Measurements from ENCODE around the gene POU3F3. TPM values are rescaled to one million over a fixed set of nuclear protein-coding genes. Genes with fewer than 3 reads are reported as not detected.
A peak's percentile ranks its signal among the peaks of the same experiment; 100 is the strongest.

POU3F3 gene
- total RNA-seq, 1 donor from 2014 or later, result not detected

DNA sequence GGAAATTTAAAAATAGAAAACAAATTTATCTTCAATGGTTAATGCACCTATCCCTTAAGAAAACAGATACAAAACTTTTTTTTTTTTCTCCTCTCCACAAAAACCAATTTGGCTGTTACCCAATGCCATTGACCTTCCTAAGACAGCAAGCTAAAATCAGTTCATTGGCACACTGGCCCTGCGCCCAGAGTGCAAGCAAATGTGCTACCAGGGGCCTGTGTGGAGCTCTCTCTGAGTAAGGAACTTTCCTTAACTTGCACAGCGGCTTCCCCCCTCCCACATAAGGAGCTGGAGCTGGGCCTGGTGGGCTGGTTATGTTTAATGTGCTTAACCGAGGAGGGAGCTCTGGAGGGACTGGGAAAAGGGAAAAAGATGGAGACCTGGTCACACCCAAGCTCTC is 17.6 kb upstream of the POU3F3 start:
- H3K4me3 Mint-ChIP-seq (ENCODE audit: low read depth), result no peak overlapping the region
- peaks cover 53% of the 10 kb centered on the region for H3K27me3 Mint-ChIP-seq
- no peaks in the 10 kb centered on the region for H3K36me3 Mint-ChIP-seq (ENCODE audit: insufficient read depth)
- H3K4me1 Mint-ChIP-seq (ENCODE audit: low read depth), result no peaks in the 10 kb centered on the region
- H3K9me3 Mint-ChIP-seq (ENCODE audit: low read depth), result no peaks in the 10 kb centered on the region
- no peak overlapping the region for H3K27ac Mint-ChIP-seq
- no peak for DNase-seq (ENCODE audit: low spot score, unreplicated experiment)
- TF ChIP-seq, protein P1, sequence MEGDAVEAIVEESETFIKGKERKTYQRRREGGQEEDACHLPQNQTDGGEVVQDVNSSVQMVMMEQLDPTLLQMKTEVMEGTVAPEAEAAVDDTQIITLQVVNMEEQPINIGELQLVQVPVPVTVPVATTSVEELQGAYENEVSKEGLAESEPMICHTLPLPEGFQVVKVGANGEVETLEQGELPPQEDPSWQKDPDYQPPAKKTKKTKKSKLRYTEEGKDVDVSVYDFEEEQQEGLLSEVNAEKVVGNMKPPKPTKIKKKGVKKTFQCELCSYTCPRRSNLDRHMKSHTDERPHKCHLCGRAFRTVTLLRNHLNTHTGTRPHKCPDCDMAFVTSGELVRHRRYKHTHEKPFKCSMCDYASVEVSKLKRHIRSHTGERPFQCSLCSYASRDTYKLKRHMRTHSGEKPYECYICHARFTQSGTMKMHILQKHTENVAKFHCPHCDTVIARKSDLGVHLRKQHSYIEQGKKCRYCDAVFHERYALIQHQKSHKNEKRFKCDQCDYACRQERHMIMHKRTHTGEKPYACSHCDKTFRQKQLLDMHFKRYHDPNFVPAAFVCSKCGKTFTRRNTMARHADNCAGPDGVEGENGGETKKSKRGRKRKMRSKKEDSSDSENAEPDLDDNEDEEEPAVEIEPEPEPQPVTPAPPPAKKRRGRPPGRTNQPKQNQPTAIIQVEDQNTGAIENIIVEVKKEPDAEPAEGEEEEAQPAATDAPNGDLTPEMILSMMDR (IDR thresholded peaks at IDR 0.05; ENCODE audit: unreplicated experiment), result no peak

DNA sequence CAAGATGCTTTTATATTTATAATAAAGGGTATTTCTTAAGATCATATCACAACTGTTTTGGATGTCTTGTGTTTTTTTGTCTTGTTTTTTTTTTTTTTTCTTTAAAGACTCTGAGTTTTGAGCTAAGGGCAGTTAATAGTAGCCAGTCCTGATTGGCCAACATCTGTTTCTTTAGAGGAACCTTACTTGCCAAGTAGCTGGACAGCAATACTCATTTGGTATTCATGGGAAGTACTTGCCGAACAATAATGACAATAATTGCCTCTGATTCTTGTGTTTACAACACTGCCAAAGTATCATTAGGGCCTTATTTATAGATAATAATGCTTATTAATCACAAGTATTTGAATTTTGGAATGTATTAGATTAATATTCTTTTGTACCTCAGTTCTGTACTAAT is 17.1 kb upstream of the POU3F3 start:
- no peaks in the 10 kb centered on the region for H3K9me3 Mint-ChIP-seq (ENCODE audit: low read depth)
- peaks cover 55% of the 10 kb centered on the region for H3K27me3 Mint-ChIP-seq

DNA sequence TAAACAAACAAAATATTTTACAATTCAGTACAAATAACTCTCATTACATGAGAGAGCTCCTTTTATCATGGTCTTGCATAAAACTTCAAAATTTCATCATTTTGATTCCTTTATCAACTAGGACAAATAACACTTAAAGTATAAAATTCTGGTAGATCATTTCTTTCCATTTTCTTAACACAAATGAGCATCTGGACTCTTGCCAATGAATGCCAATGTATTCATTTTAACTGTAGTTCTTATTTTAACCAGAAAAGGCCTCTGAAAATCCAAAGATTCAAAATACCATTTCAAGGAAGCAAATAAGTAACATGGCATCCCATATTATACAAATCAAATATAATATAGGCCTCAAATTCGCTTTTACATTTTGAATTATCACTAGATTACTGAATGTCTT is 13.8 kb upstream of the POU3F3 start:
- TF ChIP-seq, protein P1 (IDR thresholded peaks at IDR 0.05; ENCODE audit: unreplicated experiment), result no peak
- Mint-ChIP-seq H3K4me3 (ENCODE audit: low read depth) (no peak overlapping the region), H3K27me3 (peaks cover 64% of the 10 kb centered on the region), H3K9me3 (ENCODE audit: low read depth) (no peaks in the 10 kb centered on the region), H3K36me3 (ENCODE audit: insufficient read depth) (no peaks in the 10 kb centered on the region), H3K27ac (no peak overlapping the region), H3K4me1 (ENCODE audit: low read depth) (peaks cover 6% of the 10 kb centered on the region)
- DNase-seq (ENCODE audit: low spot score, unreplicated experiment), result no peak

More for the DNA sequence above, 17.1 kb upstream of the POU3F3 start:
- DNase-seq (ENCODE audit: low spot score, unreplicated experiment), result no peak
- no peak overlapping the region for H3K4me3 Mint-ChIP-seq (ENCODE audit: low read depth)
- TF ChIP-seq, protein P1 (IDR thresholded peaks at IDR 0.05; ENCODE audit: unreplicated experiment), result no peak
- H3K36me3 Mint-ChIP-seq (ENCODE audit: insufficient read depth), result no peaks in the 10 kb centered on the region
- no peaks in the 10 kb centered on the region for H3K4me1 Mint-ChIP-seq (ENCODE audit: low read depth)
- H3K27ac Mint-ChIP-seq, result no peak overlapping the region

DNA sequence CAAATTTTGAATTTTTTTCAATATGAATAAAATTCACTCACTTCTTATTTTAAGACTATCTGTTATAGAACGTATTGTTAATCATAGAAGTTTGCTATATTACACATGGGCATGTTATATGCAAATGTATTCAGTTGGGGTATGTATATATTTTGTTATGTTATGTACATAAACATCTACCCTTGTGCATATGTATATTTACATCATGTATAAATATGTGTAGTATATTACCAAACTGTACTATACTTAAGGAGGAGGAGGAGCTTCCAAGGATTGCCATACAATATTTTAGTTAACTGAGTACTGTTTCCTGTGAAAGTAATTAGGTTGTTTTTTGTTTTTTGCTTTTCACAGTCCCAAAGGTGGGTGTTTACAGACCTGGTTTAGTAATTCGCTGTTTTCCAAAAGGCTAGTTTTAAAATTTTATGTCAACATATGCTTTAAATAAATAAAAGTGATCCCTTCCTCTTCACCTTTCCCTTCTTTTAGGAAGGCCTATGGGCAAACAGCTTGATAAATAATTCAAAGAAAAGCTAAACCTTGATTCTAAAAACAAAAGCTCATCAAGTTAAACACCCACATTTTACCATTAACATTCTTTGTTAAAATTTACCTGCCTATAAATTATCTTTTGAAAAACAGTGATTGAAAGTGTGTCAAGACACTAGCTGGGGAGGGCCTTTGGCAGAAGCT is 12.9 kb upstream of the POU3F3 start:
- Mint-ChIP-seq H3K9me3 (ENCODE audit: low read depth) (no peaks in the 10 kb centered on the region), H3K36me3 (ENCODE audit: insufficient read depth) (no peaks in the 10 kb centered on the region), H3K4me3 (ENCODE audit: low read depth) (no peak overlapping the region), H3K27me3 (peaks cover 71% of the 10 kb centered on the region), H3K4me1 (ENCODE audit: low read depth) (peaks cover 9% of the 10 kb centered on the region), H3K27ac (no peak overlapping the region)
- DNase-seq (ENCODE audit: low spot score, unreplicated experiment), result no peak
- TF ChIP-seq, protein P1 (IDR thresholded peaks at IDR 0.05; ENCODE audit: unreplicated experiment), result no peak

DNA sequence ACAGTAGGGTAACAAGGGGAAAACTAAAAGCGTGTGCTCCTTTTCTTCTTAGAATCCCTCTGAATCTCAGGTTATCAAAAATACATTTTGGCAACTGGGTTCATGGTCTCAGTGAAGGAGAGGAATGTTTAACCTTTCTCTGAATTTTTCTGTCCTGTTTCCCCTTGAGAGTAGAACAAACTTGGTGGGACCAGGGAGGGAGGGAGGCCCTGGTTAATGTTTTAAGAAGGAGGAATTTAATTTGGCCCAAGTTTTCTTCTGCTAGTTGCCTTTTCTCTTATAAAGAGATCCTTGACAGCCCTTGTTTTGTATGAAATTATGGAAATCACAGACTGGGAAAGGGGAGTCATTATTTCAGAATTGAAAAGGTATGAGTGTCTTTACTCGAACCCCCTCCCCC is 12.2 kb upstream of the POU3F3 start:
- H3K4me3 Mint-ChIP-seq (ENCODE audit: low read depth), result peak overlapping the region; percentile 21
- no peaks in the 10 kb centered on the region for H3K9me3 Mint-ChIP-seq (ENCODE audit: low read depth)
- peaks cover 9% of the 10 kb centered on the region for H3K4me1 Mint-ChIP-seq (ENCODE audit: low read depth)
- H3K27me3 Mint-ChIP-seq, result peaks cover 74% of the 10 kb centered on the region
- no peak for DNase-seq (ENCODE audit: low spot score, unreplicated experiment)
- H3K27ac Mint-ChIP-seq, result no peak overlapping the region
- no peaks in the 10 kb centered on the region for H3K36me3 Mint-ChIP-seq (ENCODE audit: insufficient read depth)
- TF ChIP-seq, protein P1 (IDR thresholded peaks at IDR 0.05; ENCODE audit: unreplicated experiment), result no peak
